Limb (tissue), 2 donors: Measurements from ENCODE around the gene WDR31.
A peak's percentile ranks its signal among the peaks of the same experiment; 100 is the strongest.
"Not testable (repeated sequence)": the region's sequence is repeated elsewhere in the genome, so short reads cannot be mapped to it uniquely, and the experiment has no call there.

Experiments used
- DNase-seq, 2 donors: peaks; one replicate each; pipeline ENCODE4 v3.0.0-alpha.2; 2016; ENCODE audit errors: extremely low spot score in 2 of 2

The WDR31 gene

GRCh38 chr9:113340011-113340699, at the start of gene WDR31:
WDR31 (minus strand) TSS chr9:113340275; CDS start chr9:113332022, 8,253 bp downstream.
- DNase-seq = peak; percentile 86 to 93

- no peak for DNase-seq
Measured at GRCh38 chr9:113389451-113389850, 49.4 kb upstream of the WDR31 start.

- DNase-seq = no peak
Measured at GRCh38 chr9:113388833-113389232, 48.8 kb upstream of the WDR31 start.

- no peak for DNase-seq
Measured at GRCh38 chr9:113387560-113388230, 47.6 kb upstream of the WDR31 start.

GRCh38 chr9:113386571-113387393, 46.7 kb upstream of the WDR31 start:
- no peak for DNase-seq

GRCh38 chr9:113381909-113382411, 41.9 kb upstream of the WDR31 start:
- no peak for DNase-seq

- not testable (repeated sequence) for DNase-seq
Measured at GRCh38 chr9:113381441-113381840, 41.4 kb upstream of the WDR31 start.

GRCh38 chr9:113380869-113381378, 40.8 kb upstream of the WDR31 start:
- DNase-seq = no peak

- not testable (repeated sequence) for DNase-seq
Measured at GRCh38 chr9:113379829-113380210, 39.7 kb upstream of the WDR31 start.

GRCh38 chr9:113379094-113379828, 39.2 kb upstream of the WDR31 start:
- not testable (repeated sequence) for DNase-seq

- DNase-seq = peak; percentile 67 to 88
Measured at GRCh38 chr9:113376634-113377567, 36.8 kb upstream of the WDR31 start, which contains the start of gene HDHD3. HDHD3 (minus strand) TSS chr9:113376986; CDS start chr9:113374354, 2,632 bp downstream.

GRCh38 chr9:113375057-113376023, 35.3 kb upstream of the WDR31 start:
- DNase-seq = no peak

- DNase-seq = no peak
Measured at GRCh38 chr9:113373676-113374392, 33.8 kb upstream of the WDR31 start.

- DNase-seq = no peak
Measured at GRCh38 chr9:113373256-113373655, 33.2 kb upstream of the WDR31 start.

- no peak for DNase-seq
Measured at GRCh38 chr9:113372059-113372458, 32.0 kb upstream of the WDR31 start.

- DNase-seq = no peak
Measured at GRCh38 chr9:113370806-113371325, 30.8 kb upstream of the WDR31 start.

- DNase-seq = no peak
Measured at GRCh38 chr9:113369855-113370140, 29.7 kb upstream of the WDR31 start.
